ENCODE measurements around the gene RBM39. TPM values are rescaled to one million over a fixed set of nuclear protein-coding genes. Genes with fewer than 3 reads are reported as not detected.
"Not testable (repeated sequence)": the region's sequence is repeated elsewhere in the genome, so short reads cannot be mapped to it uniquely, and the experiment has no call there.

Gene RBM39
- total RNA-seq, 1 experiment from 2014 or later: 232 TPM

- no peak for DNase-seq (ENCODE audit: low read depth)
Observed at GRCh38 chr20:35726842-35727711, 15.0 kb downstream of the RBM39 start.

- no peak for DNase-seq (ENCODE audit: low read depth)
Observed at GRCh38 chr20:35724321-35725230, 17.5 kb downstream of the RBM39 start.

GRCh38 chr20:35723652-35724320 lies 18.3 kb downstream of the RBM39 start:
- not testable (repeated sequence) for DNase-seq (ENCODE audit: low read depth)

GRCh38 chr20:35723275-35723639 lies 18.8 kb downstream of the RBM39 start:
- not testable (repeated sequence) for DNase-seq (ENCODE audit: low read depth)

- DNase-seq (ENCODE audit: low read depth): no peak
Observed at GRCh38 chr20:35721621-35722020, 20.4 kb downstream of the RBM39 start.

- no peak for DNase-seq (ENCODE audit: low read depth)
Observed at GRCh38 chr20:35721219-35721618, 20.8 kb downstream of the RBM39 start.

- DNase-seq (ENCODE audit: low read depth): no peak
Observed at GRCh38 chr20:35720165-35721123, 21.6 kb downstream of the RBM39 start.

- no peak for DNase-seq (ENCODE audit: low read depth)
Observed at GRCh38 chr20:35719717-35720116, 22.3 kb downstream of the RBM39 start.

- DNase-seq (ENCODE audit: low read depth): no peak
Observed at GRCh38 chr20:35718972-35719635, 23.0 kb downstream of the RBM39 start.

GRCh38 chr20:35718321-35718720 lies 23.7 kb downstream of the RBM39 start:
- not testable (repeated sequence) for DNase-seq (ENCODE audit: low read depth)

- DNase-seq (ENCODE audit: low read depth): no peak
Observed at GRCh38 chr20:35716330-35716729, 25.7 kb downstream of the RBM39 start.

GRCh38 chr20:35715652-35716051 lies 26.4 kb downstream of the RBM39 start:
- DNase-seq (ENCODE audit: low read depth): no peak

GRCh38 chr20:35714127-35714526 lies 27.9 kb downstream of the RBM39 start:
- DNase-seq (ENCODE audit: low read depth): no peak

- DNase-seq (ENCODE audit: low read depth): not testable (repeated sequence)
Observed at GRCh38 chr20:35713120-35713519, 28.9 kb downstream of the RBM39 start.

- DNase-seq (ENCODE audit: low read depth): no peak
Observed at GRCh38 chr20:35711588-35712209, 30.4 kb downstream of the RBM39 start.

GRCh38 chr20:35710884-35711587 lies 31.0 kb downstream of the RBM39 start:
- DNase-seq (ENCODE audit: low read depth): no peak

- no peak for DNase-seq (ENCODE audit: low read depth)
Observed at GRCh38 chr20:35710039-35710438, 32.0 kb downstream of the RBM39 start.

- no peak for DNase-seq (ENCODE audit: low read depth)
Observed at GRCh38 chr20:35709259-35709658, 32.8 kb downstream of the RBM39 start.

- no peak for DNase-seq (ENCODE audit: low read depth)
Observed at GRCh38 chr20:35708502-35708901, 33.6 kb downstream of the RBM39 start.

Data from Daoy (cell line).